ENCODE results near the gene SPPL2B. TPM values are rescaled to one million over a fixed set of nuclear protein-coding genes. Genes with fewer than 3 reads are reported as not detected.

Gene SPPL2B
- total RNA-seq, 6 experiments from 2014 or later = 32.9 to 41.8 (median 33.9) TPM

DNA sequence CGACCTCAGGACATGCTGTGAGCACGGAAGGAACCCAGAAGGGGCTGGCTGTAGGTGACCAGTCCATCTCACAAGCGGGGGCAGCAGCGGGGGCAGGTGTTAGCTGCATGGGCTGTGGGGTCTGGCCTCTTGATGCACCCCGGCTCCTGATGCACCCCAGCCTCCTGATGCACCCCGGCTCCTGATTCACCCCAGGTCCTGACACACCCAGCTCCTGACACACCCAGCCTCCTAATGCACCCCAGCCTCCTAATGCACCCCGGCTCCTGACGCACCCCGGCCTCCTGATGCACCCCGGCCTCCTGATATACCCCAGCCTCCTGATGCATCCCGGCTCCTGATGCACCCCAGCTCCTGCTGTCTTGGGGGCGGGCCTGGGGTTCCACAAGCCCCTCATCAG, 7.5 kb upstream of the SPPL2B start:
- H3K4me3 Mint-ChIP-seq = no peak overlapping the region
- H3K27me3 Mint-ChIP-seq (ENCODE audit: insufficient read depth) = no peaks in the 10 kb centered on the region; the same call in 1 of the 2 replicates
- no peak for DNase-seq
- TF ChIP-seq, protein P1, sequence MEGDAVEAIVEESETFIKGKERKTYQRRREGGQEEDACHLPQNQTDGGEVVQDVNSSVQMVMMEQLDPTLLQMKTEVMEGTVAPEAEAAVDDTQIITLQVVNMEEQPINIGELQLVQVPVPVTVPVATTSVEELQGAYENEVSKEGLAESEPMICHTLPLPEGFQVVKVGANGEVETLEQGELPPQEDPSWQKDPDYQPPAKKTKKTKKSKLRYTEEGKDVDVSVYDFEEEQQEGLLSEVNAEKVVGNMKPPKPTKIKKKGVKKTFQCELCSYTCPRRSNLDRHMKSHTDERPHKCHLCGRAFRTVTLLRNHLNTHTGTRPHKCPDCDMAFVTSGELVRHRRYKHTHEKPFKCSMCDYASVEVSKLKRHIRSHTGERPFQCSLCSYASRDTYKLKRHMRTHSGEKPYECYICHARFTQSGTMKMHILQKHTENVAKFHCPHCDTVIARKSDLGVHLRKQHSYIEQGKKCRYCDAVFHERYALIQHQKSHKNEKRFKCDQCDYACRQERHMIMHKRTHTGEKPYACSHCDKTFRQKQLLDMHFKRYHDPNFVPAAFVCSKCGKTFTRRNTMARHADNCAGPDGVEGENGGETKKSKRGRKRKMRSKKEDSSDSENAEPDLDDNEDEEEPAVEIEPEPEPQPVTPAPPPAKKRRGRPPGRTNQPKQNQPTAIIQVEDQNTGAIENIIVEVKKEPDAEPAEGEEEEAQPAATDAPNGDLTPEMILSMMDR (IDR thresholded peaks at IDR 0.05) = no peak
- peaks cover 5% of the 10 kb centered on the region for H3K4me1 Mint-ChIP-seq (ENCODE audit: low read depth)
- H3K27ac Mint-ChIP-seq = no peak overlapping the region
- peaks cover 4% of the 10 kb centered on the region for H3K36me3 Mint-ChIP-seq (ENCODE audit: low read depth)
- peaks cover under 1% of the 10 kb centered on the region; the same call in 1 of the 2 replicates for H3K9me3 Mint-ChIP-seq

DNA sequence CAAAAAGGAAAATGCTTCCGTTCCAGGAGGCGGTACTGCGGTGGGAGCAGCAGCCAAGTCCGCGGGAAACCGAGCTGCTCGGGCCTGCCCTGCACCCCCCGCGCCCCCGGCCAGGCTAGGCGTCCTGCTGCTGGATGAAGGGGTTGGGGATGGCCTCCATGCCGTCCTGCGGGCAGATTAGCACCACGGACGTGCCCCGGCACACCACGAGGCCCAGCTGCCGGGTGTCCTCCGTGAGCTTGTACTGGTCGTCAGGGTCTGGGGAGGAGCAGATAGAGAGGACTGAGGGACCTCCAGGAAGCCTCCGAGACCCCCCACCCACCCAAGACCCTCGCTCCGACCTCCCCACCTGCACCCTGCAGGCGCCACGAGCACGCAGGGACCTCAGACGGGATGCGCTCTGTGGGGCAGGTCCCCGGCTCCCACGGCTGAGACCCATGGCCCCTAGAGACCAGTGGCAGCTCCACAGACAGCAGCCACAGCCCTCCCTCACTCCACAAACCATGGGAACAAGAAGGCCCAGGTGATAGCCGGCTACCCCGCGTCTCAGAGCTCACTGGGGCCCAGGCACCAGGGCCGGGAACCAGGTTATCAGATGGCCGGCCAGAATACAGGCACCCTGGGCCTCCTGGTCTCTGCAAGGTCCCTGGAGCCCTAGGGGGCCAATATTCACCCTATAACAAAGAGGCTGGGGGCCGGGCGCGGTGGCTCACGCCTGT, 6.8 kb upstream of the SPPL2B start:
- H3K36me3 Mint-ChIP-seq (ENCODE audit: low read depth) = peaks cover 6% of the 10 kb centered on the region
- TF ChIP-seq, protein P1 (IDR thresholded peaks at IDR 0.05) = no peak
- no peaks in the 10 kb centered on the region for H3K9me3 Mint-ChIP-seq
- no peak for DNase-seq
- H3K27me3 Mint-ChIP-seq (ENCODE audit: insufficient read depth) = no peaks in the 10 kb centered on the region; the same call in 1 of the 2 replicates
- no peak overlapping the region for H3K4me3 Mint-ChIP-seq
- H3K4me1 Mint-ChIP-seq (ENCODE audit: low read depth) = peaks cover 10% of the 10 kb centered on the region
- H3K27ac Mint-ChIP-seq = no peak overlapping the region

DNA sequence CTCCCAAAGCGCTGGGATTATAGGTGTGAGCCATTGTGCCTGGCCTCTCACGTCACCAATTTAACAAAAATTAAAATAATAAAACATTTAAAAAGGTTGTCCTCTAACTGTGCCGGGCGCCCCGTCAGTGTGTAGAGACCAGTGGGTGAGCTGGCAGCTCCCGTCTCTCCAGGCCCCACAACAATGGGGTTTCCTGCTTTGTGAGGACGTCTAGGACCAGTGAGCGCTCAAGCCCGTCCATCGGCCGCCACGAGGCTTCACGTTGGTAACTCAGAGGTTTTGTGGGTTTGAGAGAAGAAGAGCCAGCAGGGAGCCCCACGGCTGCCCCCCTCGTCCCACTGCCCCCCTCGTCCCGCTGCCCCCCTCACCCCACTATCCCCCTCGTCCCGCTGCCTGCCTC, 4.8 kb upstream of the SPPL2B start:
- H3K27ac Mint-ChIP-seq = no peak overlapping the region
- peaks cover 19% of the 10 kb centered on the region for H3K36me3 Mint-ChIP-seq (ENCODE audit: low read depth)
- H3K4me1 Mint-ChIP-seq (ENCODE audit: low read depth) = peaks cover 22% of the 10 kb centered on the region
- TF ChIP-seq, protein P1 (IDR thresholded peaks at IDR 0.05) = no peak
- H3K27me3 Mint-ChIP-seq (ENCODE audit: insufficient read depth) = peaks cover 5% of the 10 kb centered on the region; the same call in 1 of the 2 replicates
- no peaks in the 10 kb centered on the region for H3K9me3 Mint-ChIP-seq
- DNase-seq = no peak
- H3K4me3 Mint-ChIP-seq = no peak overlapping the region

DNA sequence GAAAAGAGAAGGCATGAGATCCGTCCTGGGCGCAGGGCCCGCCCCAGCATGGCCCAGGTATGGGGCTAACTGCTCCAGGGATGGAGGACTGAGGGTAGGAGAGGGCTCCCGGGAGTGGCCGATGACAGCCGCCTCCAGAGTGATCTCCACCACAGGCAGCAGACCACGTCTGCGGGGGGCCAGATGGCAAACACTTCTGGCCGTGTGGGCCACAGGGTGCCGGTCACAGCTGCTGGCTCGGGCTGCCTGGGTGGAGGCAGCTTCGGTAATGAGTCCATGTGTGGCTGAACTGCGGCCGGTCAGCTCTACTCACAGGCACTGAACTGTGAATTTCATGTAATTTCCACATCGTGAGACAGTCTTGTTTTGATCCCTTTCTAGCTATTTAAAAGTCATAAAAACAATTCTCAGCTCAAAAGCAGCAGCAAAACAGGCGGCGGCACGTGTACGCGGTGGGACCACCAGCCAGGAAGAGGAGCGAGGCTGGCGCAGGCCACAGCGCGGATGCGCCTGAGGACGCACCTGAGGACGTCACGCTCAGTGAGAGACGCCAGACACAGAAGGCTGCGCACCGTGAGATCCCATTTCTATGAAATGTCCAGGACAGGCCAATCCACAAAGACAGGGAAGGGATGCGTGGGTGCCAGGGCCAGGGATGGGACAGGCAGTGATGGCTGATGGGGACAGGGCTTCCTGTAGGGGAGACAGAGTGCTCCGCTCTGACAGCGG, 4.1 kb upstream of the SPPL2B start:
- Mint-ChIP-seq H3K4me3 (no peak overlapping the region), H3K27ac (no peak overlapping the region), H3K9me3 (no peaks in the 10 kb centered on the region), H3K4me1 (ENCODE audit: low read depth) (peaks cover 25% of the 10 kb centered on the region), H3K36me3 (ENCODE audit: low read depth) (peaks cover 24% of the 10 kb centered on the region), H3K27me3 (ENCODE audit: insufficient read depth) (peaks cover 7% of the 10 kb centered on the region; the same call in 1 of the 2 replicates)
- TF ChIP-seq, protein P1 (IDR thresholded peaks at IDR 0.05) = no peak
- no peak for DNase-seq

DNA sequence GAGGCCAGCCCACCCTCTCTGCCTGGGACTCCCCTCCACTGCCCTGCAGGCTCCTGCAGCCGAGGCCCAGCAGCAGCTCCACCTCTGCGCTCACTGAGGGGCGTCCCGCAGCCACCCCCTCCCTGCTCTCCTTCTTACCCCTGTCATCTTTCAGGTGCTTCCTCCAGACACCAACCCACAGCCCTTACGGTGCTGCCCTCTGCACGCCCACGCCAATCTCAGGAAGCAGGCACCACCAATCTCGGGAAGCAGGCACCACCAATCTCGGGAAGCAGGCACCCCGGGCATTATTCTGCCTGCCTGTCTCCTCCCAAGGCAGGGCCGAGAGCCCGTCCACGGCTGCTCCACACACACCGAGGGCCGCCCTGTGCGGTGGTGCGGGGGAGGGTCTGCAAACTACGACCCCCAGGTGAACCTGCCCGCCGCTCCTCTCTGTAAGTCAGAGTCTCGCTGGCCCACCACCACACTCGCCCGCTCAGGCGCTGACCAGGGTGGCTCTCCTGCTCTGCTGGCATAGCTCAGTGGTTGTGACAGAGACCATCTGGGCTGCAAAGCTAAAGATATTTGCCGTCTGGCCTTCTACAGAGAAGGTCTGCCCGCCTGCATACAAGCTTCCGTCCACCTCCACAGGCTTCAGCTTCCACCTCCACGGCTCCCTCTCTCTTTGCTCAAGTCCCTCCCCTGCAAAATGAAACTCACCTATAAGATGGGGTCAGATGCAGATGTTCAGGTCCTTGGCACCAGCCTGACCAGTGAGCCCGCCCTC, 3.0 kb upstream of the SPPL2B start:
- H3K4me1 Mint-ChIP-seq (ENCODE audit: low read depth) = peaks cover 36% of the 10 kb centered on the region
- TF ChIP-seq, protein P1 (IDR thresholded peaks at IDR 0.05) = no peak
- H3K4me3 Mint-ChIP-seq = no peak overlapping the region
- H3K9me3 Mint-ChIP-seq = no peaks in the 10 kb centered on the region
- H3K36me3 Mint-ChIP-seq (ENCODE audit: low read depth) = peaks cover 25% of the 10 kb centered on the region
- H3K27ac Mint-ChIP-seq = no peak overlapping the region
- no peak for DNase-seq
- H3K27me3 Mint-ChIP-seq (ENCODE audit: insufficient read depth) = peaks cover 7% of the 10 kb centered on the region; the same call in 1 of the 2 replicates

Measured in HFFc6 (cell line).